Glutamatergic neuron (in vitro differentiated cells): ENCODE data around the gene AMBRA1. TPM values are rescaled to one million over a fixed set of nuclear protein-coding genes. Genes with fewer than 3 reads are reported as not detected.

Experiments used
- DNase-seq: peaks from one replicate; pipeline ENCODE4 v3.0.0; 2022
- H3K27ac Mint-ChIP-seq: one replicate; pipeline ENCODE4 v1.8.0; 2020; ENCODE audit warnings: mild to moderate bottlenecking, mixed read lengths, inconsistent platforms; ENCODE audit not compliant: unreplicated experiment
- H3K27me3 Mint-ChIP-seq: one replicate; pipeline ENCODE4 v1.8.0; 2020; ENCODE audit warnings: mild to moderate bottlenecking, moderate library complexity, mixed read lengths, inconsistent platforms; ENCODE audit not compliant: unreplicated experiment
- H3K36me3 Mint-ChIP-seq: one replicate; pipeline ENCODE4 v1.8.0; 2020; ENCODE audit warnings: mild to moderate bottlenecking, mixed read lengths, inconsistent platforms; ENCODE audit not compliant: unreplicated experiment
- H3K4me1 Mint-ChIP-seq: one replicate; pipeline ENCODE4 v1.8.0; 2020; ENCODE audit warnings: mild to moderate bottlenecking, low read depth, mixed read lengths, inconsistent platforms; ENCODE audit not compliant: unreplicated experiment
- H3K4me3 Mint-ChIP-seq: one replicate; pipeline ENCODE4 v1.8.0; 2020; ENCODE audit warnings: mild to moderate bottlenecking, mixed read lengths, inconsistent platforms; ENCODE audit not compliant: unreplicated experiment
- H3K9me3 Mint-ChIP-seq: one replicate; pipeline ENCODE4 v1.8.0; 2020; ENCODE audit warnings: mild to moderate bottlenecking, moderate library complexity, mixed read lengths, inconsistent platforms; ENCODE audit not compliant: unreplicated experiment
- total RNA-seq: library from RNA; stranded (reverse); fragmentation: NEBNext Ultra II Directional; extraction: Animal tissue kit (Norgen Biotek cat#: 25700); gene quantifications from one replicate; pipeline ENCODE4 v1.2.1, GENCODE V29; 2021; ENCODE audit not compliant: unreplicated experiment
- TF ChIP-seq, protein P1 (sequence below): fragments of 200-600 bp; sonication (generic); IDR thresholded peaks from one replicate; pipeline ENCODE4 v1.5.0; 2021; ENCODE audit not compliant: partially characterized antibody, unreplicated experiment

Gene AMBRA1
- total RNA-seq, 1 donor from 2014 or later = 49.0 TPM

GRCh38 chr11:46478196-46478595 is 115.6 kb downstream of the AMBRA1 start:
- no peak for DNase-seq
- Mint-ChIP-seq H3K4me3 (no peak overlapping the region), H3K4me1 (peaks cover 3% of the 10 kb centered on the region), H3K27me3 (no peaks in the 10 kb centered on the region), H3K27ac (no peak overlapping the region), H3K36me3 (no peaks in the 10 kb centered on the region), H3K9me3 (peaks cover 1% of the 10 kb centered on the region)
- TF ChIP-seq, protein P1, sequence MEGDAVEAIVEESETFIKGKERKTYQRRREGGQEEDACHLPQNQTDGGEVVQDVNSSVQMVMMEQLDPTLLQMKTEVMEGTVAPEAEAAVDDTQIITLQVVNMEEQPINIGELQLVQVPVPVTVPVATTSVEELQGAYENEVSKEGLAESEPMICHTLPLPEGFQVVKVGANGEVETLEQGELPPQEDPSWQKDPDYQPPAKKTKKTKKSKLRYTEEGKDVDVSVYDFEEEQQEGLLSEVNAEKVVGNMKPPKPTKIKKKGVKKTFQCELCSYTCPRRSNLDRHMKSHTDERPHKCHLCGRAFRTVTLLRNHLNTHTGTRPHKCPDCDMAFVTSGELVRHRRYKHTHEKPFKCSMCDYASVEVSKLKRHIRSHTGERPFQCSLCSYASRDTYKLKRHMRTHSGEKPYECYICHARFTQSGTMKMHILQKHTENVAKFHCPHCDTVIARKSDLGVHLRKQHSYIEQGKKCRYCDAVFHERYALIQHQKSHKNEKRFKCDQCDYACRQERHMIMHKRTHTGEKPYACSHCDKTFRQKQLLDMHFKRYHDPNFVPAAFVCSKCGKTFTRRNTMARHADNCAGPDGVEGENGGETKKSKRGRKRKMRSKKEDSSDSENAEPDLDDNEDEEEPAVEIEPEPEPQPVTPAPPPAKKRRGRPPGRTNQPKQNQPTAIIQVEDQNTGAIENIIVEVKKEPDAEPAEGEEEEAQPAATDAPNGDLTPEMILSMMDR = no peak

DNA sequence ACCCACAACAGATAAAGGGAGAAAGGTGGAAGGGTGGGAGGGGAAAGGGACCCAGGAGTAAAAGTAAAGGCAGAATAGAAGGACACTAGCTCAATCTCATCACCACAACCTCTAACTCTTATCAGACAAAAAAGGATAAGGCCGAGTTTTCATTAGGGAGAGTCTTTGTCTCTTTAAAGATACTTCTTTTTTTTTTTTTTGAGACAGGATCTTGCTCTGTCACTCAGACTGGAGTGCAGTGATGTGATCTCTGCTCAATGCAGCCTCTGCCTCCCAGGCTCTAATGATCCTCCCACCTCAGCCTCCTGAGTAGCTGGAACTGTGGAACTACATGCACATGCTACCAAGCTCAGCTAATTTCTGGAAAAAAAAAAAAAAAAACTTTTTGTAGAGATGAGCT is 116.7 kb downstream of the AMBRA1 start:
- Mint-ChIP-seq H3K36me3 (no peaks in the 10 kb centered on the region), H3K27ac (no peak overlapping the region), H3K4me3 (no peak overlapping the region), H3K4me1 (peaks cover 3% of the 10 kb centered on the region), H3K27me3 (no peaks in the 10 kb centered on the region), H3K9me3 (peaks cover 1% of the 10 kb centered on the region)
- TF ChIP-seq, protein P1 = no peak
- no peak for DNase-seq

DNA sequence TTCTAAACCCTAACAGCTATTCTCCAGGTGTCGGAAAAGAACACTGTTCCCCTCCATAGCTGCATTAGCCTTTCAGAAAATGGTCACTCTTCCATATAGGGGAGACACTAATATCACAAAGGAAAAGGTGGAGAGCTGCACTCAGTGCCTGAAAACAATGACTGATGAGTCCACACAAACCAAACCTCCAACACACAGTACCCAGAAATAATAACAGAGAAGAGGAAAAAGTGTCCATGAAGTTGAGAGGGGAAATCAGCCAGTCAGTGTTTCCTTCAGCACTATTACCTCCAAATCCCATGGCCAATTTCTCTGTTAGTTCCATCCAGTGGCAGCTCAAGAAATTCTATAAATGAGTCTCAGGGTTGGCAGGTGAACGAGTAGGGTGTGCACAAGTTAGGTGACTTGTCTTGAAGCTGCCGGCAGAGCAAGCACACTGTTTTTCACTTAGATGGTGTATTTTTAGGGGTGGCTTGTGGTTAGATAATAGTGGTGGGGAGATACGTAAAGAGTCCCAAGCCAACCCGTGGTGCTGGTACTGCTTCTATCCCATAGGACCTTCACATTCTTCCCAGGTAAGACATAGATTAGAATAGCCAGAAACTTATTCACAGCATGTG is 117.8 kb downstream of the AMBRA1 start:
- no peaks in the 10 kb centered on the region for H3K27me3 Mint-ChIP-seq
- peaks cover 1% of the 10 kb centered on the region for H3K9me3 Mint-ChIP-seq
- H3K27ac Mint-ChIP-seq = no peak overlapping the region
- TF ChIP-seq, protein P1 = no peak
- no peak overlapping the region for H3K4me3 Mint-ChIP-seq
- H3K36me3 Mint-ChIP-seq = no peaks in the 10 kb centered on the region
- H3K4me1 Mint-ChIP-seq = peaks cover 3% of the 10 kb centered on the region
- DNase-seq = no peak

DNA sequence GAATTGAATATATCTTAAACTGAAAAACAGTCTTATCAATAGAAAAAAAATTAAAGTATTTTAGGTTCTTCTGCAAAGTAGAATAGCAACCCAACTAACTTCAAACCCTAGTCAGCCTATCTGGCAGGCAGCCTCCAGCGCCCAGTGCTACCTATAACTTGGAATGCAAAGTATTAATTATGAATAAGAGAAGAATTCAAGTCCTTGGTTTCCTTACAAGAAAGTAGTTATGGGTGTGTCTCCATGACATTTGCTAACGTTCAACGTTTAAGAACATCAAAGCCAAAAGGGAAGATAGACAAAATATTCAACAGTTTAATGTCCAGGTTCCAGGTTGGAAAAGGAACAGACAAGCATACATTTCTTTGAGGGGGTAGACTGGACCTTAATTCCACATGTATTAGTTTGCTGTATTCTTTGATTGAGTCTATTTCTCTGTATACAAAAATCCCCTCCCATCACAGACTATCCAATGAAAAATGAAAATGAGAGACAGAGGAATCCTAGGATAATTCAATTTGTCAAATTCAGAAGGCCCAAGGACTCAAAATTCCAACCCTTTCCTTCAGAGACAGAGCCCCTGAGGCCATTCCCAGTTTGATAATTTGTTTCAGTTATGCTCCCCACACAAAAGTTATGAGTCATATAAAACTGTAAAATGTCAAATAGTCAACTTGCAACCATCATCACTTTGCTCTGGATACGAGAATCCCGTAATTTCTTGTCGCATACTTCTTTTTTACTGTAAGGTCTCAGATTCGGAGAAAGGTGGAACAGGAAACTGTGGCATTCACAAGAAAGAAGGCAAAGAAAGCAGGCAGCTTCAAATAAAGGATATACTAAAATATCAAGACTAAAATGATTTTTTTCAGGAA is 118.5 kb downstream of the AMBRA1 start:
- no peak overlapping the region for H3K4me3 Mint-ChIP-seq
- H3K36me3 Mint-ChIP-seq = peaks cover 4% of the 10 kb centered on the region
- DNase-seq = no peak
- H3K27ac Mint-ChIP-seq = no peak overlapping the region
- no peaks in the 10 kb centered on the region for H3K27me3 Mint-ChIP-seq
- peaks cover 3% of the 10 kb centered on the region for H3K4me1 Mint-ChIP-seq
- H3K9me3 Mint-ChIP-seq = no peaks in the 10 kb centered on the region
- TF ChIP-seq, protein P1 = no peak

DNA sequence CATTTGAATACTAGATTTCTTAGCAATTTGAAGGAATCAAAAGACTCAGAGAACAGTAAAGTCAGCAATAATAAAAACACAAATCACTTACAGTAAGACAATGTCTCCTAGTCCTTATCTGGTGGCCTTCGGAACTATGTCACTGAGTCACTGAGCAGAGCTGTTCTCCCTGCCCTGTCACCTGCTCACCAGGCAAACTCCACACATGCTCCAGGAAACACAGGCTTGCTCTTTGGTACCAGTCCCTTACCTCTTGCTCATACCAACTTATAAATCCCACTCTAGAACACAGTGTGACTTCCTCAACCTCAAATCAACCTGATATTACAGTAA is 121.2 kb downstream of the AMBRA1 start:
- no peak for DNase-seq
- TF ChIP-seq, protein P1 = no peak
- H3K27ac Mint-ChIP-seq = no peak overlapping the region

More for the DNA sequence above, 121.2 kb downstream of the AMBRA1 start:
- Mint-ChIP-seq H3K4me3 (no peak overlapping the region), H3K9me3 (no peaks in the 10 kb centered on the region), H3K4me1 (peaks cover 1% of the 10 kb centered on the region), H3K27me3 (no peaks in the 10 kb centered on the region), H3K36me3 (peaks cover 4% of the 10 kb centered on the region)
